Measurements from ENCODE around the gene PTPN12.

DNA sequence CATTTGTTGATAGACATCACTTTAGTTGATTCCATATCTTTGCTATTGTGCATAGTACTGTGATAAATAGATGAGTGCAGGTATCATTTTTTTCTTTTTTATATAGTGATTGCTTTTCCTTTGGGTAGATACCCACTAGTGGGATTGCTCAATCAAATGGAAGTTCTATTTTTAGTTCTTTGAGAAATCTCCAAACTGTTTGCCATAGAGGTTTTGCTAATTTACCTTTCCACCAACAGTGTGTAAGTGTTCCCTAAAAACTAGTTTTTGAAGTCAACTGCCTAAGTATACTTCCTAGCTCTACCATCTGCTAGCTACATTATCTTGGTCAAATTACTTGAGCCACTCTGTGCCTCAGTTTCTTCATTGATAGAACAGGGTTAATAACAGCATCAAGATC is 127.6 kb downstream of the PTPN12 start:
- TF ChIP-seq POLR2A (IDR thresholded peaks at IDR 0.05) (no peak), CTCF (IDR thresholded peaks at IDR 0.05) (no peak), POLR2AphosphoS5 (IDR thresholded peaks at IDR 0.05) (no peak)
